GM12878 (cell line): Measurements from ENCODE around the gene ZNF335.

Source experiments
- ATF2 ChIP-seq: IDR thresholded peaks from 2 replicates; pipeline ENCODE4 v1.6.1; 2012; ENCODE audit warnings: low read length, inconsistent platforms
- CTCF ChIP-seq, 3 experiments: IDR thresholded peaks in 2 of 3; conservative IDR thresholded peaks in 1 of 3; 2 replicates each; pipeline ENCODE4 v1.5.1; 2011; ENCODE audit warnings: low read depth in 3 of 3, low read length in 3 of 3, mild to moderate bottlenecking in 3 of 3, control low read depth in 2 of 3, moderate library complexity in 2 of 3, inconsistent platforms in 1 of 3, mixed read lengths in 1 of 3; ENCODE audit not compliant: control insufficient read depth in 2 of 3, insufficient read depth in 1 of 3; ENCODE audit errors: extremely low read depth in 1 of 3
- ELK1 ChIP-seq: IDR thresholded peaks from 2 replicates; pipeline ENCODE4 v1.6.1; 2012; ENCODE audit warnings: low read depth, low read length, improper control_type of control experiment
- FOS ChIP-seq: IDR thresholded peaks from 3 replicates; pipeline ENCODE4 v1.6.1; 2011; ENCODE audit warnings: borderline replicate concordance; ENCODE audit not compliant: insufficient read length; ENCODE audit errors: extremely low read depth
- NKRF ChIP-seq: fragments of 450-650 bp; conservative IDR thresholded peaks from 2 replicates; pipeline ENCODE4 v1.6.1; 2017; ENCODE audit warnings: mild to moderate bottlenecking, moderate library complexity
- RAD21 ChIP-seq: IDR thresholded peaks from 2 replicates; pipeline ENCODE4 v1.6.1; 2011; ENCODE audit warnings: mild to moderate bottlenecking, low read depth, low read length, moderate library complexity; ENCODE audit not compliant: insufficient read depth
- SMC3 ChIP-seq: IDR thresholded peaks from 2 replicates; pipeline ENCODE4 v1.6.1; 2011; ENCODE audit warnings: low read length, improper control_type of control experiment, borderline replicate concordance
- SPI1 ChIP-seq: IDR thresholded peaks from 2 replicates; pipeline ENCODE4 v1.6.1; 2011; ENCODE audit warnings: low read depth, mild to moderate bottlenecking, low read length, moderate library complexity, borderline replicate concordance; ENCODE audit not compliant: insufficient read depth
- TBL1XR1 ChIP-seq: IDR thresholded peaks from 2 replicates; pipeline ENCODE4 v1.6.1; 2012; ENCODE audit warnings: low read depth, low read length, improper control_type of control experiment
- YY1 ChIP-seq: IDR thresholded peaks from 2 replicates; pipeline ENCODE4 v1.6.1; 2011; ENCODE audit warnings: low read depth, mild to moderate bottlenecking, low read length
- TF ChIP-seq, protein P1 (sequence below): fragments of 450-650 bp; IDR thresholded peaks from 2 replicates; pipeline ENCODE4 v1.6.1; 2016; ENCODE audit warnings: mild to moderate bottlenecking, moderate library complexity, borderline replicate concordance

- TF ChIP-seq CTCF (IDR thresholded peaks at IDR 0.05 in 2 of 3, conservative IDR thresholded peaks at IDR 0.05 in 1 of 3; ENCODE audit: control insufficient read depth in 2 of 3, extremely low read depth in 1 of 3, insufficient read depth in 1 of 3, low read depth in 3 of 3, low read length in 3 of 3) (no peak), FOS (no peak), ELK1 (no peak), SPI1 (no peak), YY1 (no peak), ATF2 (no peak), TBL1XR1 (no peak), RAD21 (no peak), NKRF (no peak), SMC3 (no peak)
- TF ChIP-seq, protein P1, sequence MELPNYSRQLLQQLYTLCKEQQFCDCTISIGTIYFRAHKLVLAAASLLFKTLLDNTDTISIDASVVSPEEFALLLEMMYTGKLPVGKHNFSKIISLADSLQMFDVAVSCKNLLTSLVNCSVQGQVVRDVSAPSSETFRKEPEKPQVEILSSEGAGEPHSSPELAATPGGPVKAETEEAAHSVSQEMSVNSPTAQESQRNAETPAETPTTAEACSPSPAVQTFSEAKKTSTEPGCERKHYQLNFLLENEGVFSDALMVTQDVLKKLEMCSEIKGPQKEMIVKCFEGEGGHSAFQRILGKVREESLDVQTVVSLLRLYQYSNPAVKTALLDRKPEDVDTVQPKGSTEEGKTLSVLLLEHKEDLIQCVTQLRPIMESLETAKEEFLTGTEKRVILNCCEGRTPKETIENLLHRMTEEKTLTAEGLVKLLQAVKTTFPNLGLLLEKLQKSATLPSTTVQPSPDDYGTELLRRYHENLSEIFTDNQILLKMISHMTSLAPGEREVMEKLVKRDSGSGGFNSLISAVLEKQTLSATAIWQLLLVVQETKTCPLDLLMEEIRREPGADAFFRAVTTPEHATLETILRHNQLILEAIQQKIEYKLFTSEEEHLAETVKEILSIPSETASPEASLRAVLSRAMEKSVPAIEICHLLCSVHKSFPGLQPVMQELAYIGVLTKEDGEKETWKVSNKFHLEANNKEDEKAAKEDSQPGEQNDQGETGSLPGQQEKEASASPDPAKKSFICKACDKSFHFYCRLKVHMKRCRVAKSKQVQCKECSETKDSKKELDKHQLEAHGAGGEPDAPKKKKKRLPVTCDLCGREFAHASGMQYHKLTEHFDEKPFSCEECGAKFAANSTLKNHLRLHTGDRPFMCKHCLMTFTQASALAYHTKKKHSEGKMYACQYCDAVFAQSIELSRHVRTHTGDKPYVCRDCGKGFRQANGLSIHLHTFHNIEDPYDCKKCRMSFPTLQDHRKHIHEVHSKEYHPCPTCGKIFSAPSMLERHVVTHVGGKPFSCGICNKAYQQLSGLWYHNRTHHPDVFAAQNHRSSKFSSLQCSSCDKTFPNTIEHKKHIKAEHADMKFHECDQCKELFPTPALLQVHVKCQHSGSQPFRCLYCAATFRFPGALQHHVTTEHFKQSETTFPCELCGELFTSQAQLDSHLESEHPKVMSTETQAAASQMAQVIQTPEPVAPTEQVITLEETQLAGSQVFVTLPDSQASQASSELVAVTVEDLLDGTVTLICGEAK, result no peak
Measured at GRCh38 chr20:45902199-45902701, 69.8 kb downstream of the ZNF335 start.
